GM18517 (cell line): ENCODE data around the gene NAV1.
"Not testable (repeated sequence)": the region's sequence is repeated elsewhere in the genome, so short reads cannot be mapped to it uniquely, and the experiment has no call there.

ENCODE experiments used
- ATAC-seq: cut with Tn5 transposase; IDR thresholded peaks from one replicate; pipeline ENCODE4 v1.9.1; 2021; ENCODE audit warnings: mild to moderate bottlenecking, moderate library complexity; ENCODE audit not compliant: unreplicated experiment

NAV1 gene

DNA sequence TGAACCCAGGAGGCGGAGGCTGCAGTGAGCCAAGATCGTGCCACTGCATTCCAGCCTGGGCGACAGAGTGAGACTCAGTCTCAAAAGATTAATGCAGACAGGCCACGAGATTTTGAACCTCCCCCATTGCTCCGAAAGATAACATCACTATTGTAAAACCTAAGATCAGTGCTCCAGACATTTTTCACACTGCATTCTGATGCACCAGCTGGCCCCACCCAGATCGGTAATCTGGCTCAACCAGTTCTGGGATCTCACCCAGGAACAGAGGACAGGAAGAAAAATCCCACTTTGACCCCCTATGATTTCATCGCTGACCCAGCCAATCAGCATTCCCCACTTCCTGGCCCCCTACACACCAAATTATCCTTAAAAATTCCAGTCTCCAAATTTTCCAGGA lies 21.3 kb upstream of the NAV1 start:
- ATAC-seq: no peak

GRCh38 chr1:201518071-201518470 lies 20.9 kb upstream of the NAV1 start:
- ATAC-seq: no peak

DNA sequence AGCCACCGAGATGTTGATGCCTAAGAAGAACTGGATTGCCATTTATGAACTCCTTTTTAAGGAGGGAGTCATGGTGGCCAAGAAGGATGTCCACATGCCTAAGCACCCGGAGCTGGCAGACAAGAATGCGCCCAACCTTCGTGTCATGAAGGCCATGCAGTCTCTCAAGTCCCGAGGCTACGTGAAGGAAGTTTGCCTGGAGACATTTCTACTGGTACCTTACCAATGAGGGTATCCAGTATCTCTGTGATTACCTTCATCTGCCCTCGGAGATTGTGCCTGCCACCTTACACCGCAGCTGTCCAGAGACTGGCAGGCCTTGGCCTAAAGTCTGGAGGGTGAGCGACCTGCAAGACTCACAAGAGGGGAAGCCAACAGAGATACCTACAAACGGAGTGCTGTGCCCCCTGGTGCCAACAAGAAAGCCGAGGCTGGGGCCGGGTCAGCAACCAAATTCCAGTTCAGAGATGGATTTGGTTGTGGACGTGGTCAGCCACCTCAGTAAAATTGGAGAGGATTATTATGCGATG lies 18.8 kb upstream of the NAV1 start:
- ATAC-seq: not testable (repeated sequence)

GRCh38 chr1:201525193-201525778 lies 13.6 kb upstream of the NAV1 start:
- ATAC-seq: no peak

DNA sequence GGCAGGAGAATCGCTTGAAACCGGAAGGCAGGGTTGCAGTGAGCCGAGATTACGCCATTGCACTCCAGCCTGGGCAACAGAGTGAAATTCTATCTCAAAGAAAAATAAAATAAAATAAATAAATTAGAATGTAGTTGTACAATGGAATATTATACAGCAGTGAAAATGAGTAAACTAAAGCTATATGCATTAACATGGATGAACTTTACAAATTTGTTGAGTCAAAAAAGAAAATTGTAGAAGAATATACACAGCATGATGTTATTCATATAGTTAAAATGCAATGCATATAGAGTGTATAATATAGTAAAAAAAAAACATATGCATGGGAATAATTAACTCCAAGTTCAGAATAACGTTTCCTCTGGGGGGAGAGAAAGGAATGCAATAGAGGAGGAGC lies 11.0 kb upstream of the NAV1 start:
- ATAC-seq: no peak

DNA sequence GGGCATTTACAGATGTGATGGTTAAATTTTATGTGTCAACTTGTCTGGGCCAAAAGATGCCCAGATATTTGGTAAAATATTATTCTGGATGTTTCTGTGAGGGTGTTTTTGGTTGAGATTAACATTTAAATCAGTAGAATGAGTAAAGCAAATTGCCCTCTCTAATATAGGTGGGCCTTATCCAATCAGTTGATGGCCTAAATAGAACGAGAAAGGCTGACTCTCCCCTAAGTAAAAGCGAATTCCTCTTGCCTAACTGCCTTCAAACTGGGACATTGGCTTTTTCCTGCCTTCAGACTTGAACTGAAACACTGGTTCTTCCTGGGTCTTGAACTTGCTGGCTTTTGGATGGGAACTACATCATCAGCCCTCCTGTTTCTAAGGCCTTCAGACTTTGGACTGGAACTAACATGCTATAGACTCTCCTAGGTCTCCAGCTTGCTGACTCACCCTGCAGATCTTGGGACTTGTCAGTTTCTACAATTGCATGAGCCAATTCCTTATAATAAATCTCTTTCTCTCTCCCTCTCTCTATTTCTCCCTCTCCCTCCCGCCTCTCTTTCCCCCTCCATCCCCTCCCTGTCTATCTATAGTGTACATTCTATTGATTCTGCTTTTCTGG lies 10.2 kb upstream of the NAV1 start:
- ATAC-seq: no peak

- no peak for ATAC-seq
Observed at GRCh38 chr1:201530741-201531531, 8.0 kb upstream of the NAV1 start.

DNA sequence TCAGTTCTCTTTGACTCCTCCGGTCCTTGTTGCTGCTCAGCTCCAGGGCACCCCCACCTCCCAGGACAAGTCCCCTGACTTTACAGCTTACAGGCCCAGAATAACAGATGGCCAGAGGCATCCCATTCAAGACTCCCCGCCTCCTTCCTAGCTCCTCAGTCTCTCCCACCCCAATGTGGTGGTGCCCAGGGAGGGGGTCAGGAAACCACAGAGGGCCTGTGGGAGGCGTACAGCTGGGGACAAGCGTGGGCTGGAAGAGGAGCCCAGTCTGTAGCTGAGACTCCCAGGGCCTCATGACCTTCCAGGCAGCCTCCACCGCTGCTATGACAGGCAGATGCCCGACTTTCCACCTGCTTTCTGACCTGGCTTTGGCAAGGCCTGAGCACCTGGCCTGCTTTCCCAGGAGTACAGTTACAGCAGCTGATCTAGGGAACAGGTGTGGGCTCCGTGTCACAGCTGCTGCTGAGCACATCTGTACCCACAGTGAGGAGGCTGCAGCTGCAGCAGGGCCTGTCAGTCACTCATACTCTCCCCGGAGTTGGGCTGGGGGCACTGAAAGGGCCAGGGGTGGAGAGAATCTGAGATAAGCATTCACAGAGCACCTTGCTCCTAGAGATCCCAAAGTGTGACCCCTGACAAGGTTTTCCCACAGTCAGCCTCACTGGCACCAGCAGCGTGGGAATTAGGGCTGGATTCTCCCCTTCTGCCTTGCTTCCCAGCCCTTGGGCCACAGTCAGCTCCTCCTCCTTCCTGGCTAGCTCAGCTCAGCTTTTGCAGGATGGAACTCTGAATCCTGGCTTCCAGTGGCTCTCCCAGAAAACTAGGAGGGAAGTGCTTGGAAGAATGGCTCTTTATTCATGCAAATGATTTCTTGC lies 7.1 kb upstream of the NAV1 start:
- ATAC-seq: no peak

DNA sequence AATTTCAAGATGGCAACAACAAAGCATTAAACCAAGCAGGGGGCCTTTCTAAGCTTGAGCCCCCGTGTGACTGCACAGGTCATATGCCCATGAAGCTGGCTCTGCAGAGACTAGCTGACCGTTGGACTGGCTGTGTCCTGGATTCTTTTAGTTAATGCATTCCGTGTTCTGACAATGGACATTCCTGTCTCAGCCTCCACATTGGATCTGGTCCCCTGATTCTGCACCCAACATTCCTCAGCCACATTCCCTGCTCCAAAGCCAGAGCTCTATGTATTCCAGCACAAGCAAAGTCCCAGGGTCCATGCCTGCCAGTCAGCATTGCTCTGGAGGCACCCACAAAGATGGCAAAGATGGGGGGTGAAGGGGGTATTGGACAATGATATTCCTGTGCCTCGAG lies 5.1 kb upstream of the NAV1 start:
- ATAC-seq: no peak

DNA sequence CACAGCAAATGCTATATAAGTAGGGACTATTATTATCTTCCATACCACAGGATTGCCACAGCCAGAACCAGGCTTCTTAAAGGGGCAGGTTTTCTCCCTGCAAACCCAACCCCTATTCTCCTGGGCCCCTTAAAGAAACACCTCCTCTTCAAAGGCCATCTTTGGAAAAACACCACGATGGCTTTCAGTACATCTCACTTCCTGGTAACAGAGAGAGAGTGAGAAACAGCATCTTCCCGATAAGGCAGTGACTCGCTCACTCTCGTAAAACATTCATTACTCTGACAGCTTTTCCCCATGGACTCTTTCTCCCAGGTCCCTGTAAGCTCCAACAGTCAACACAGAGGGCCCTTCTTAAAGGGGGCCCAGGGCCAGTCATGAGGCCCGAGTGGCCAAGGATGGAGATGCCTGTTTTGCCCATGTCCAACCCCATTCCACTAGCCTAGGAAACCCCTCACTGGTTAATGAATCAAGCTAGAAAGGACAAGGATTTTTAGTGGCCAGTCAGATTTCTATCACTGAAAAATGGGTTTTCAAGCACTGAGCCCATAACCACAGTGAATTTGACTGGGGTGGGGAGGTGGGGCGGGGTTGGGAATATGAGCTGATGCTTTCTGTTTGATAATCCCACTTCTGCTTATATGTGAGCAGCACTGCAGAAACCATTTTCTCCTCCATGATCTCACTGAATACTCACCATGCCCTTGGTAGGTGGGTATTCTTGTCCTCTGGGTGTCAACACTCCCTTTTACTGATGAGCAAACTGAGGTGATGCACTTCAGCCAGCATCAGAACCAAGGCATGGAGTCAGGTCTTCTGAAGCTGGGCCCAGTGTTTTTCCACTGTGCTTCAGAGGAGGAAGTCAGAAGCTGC lies 3.6 kb upstream of the NAV1 start:
- no peak for ATAC-seq

DNA sequence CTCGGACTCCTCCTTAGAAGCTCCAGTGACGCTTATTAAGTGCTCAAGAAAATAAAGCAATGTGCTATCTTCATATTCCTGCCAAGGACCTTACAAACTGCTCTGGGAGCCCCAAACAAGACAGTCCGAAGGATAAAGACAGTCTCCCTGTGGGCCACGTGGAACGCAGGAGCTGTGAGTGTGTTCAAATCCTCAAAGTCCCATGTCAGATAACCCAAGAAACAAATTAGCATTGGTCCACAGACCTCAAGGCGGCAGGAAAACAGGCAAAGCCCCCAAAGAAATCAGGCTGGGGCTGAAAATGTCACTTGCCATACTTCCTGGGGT lies 3.0 kb upstream of the NAV1 start:
- ATAC-seq: no peak

- no peak for ATAC-seq
Observed at GRCh38 chr1:201536558-201536957, 2.4 kb upstream of the NAV1 start.

- ATAC-seq: no peak
Observed at GRCh38 chr1:201537028-201537427, 1.9 kb upstream of the NAV1 start.

DNA sequence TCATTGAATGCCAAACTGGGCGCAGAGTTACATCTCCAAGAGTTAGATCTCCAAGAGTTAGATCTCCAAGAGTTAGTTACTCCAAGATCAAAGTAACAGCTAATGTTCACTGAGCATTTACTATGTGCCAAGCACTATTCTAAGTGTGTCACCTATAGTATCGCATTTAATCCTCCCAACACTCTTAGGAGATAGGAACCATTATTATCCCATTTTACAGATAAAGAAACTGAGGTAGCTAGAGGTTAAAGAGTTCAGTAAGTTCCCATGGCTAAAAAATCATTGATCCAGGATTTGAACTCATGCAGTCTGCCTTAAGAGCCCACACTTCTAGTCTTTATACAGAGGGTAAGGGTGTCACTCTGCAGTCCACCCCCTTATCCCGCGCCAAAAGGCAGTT lies 1.5 kb upstream of the NAV1 start:
- ATAC-seq: no peak

DNA sequence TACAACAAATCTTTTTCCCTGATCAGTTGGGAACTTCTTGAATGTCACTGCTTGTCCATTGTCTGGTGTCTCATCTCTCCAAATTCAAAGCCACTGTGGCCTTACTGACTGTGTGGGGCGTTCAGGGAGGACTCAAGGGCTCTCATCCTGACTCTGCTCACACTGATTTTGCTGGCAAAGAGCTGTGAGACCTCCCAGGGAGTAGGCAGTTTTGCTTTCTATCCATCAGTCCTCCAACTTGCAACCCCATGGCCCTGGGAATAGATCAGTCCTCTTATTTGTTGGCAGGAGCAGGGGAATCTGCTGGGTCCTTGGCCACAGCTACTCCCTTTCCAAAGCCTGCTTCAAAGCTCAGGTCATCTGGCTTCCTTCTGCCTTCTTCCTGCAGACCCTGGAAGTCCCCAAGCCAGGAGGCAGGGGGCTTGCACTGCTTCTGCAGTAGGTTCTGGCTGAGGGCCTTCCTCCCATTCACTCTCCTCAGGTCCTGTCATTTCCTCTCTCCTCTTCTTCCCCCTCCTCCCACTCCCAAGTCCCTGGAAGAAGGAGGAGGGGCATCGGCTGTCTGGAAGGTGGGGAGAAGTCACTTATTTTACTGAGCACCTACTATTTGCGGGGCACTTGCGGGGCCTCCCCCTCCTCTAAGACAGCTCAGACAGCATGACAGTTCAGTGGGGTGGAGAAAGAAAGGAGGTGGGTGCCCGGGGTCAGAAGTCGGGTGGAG lies 876 bp upstream of the NAV1 start:
- no peak for ATAC-seq

DNA sequence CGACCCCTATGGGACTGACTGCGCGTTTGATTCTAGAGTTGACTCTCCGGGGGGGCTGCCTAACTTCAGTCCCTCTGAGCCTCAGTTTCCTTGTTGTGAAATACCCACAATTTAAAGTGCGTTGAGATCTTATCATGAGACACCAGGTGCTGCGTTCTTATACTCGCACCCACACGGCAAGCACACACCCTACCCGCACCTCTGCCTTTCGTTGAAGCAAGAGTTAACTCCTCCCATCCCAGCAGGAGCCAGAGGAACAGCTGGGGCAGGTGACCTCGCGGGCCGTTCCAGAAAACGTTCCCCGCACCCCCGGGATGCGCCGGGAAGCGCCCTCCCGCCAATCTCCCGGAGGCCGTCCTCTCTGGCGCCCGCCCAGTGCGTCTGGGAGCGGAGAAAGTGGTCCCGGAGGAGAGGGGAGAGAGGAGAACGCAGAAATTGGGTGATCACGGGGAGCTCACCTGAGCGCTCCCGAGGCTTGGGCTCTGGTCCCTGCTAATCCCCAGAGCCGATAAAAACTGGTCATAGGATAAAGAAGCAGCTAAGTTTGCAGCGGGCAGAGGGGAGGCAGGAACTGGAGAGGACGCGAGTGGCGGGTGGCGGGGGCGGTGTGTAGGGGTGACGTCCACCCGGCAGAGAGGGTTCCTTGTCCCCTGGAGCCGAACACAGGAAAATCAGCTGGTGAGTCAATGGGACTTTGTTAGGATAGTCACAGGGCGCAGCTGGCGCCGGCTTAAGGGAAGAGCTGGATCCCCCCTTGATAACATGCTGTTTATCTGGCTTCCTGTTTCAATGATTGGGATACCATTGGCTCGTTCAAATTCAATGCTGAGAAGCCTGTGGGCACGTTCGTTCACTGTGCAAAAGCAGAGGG lies 869 bp downstream of the NAV1 start:
- ATAC-seq: no peak

- no peak for ATAC-seq
Observed at GRCh38 chr1:201540846-201541735, 2.2 kb downstream of the NAV1 start.
